HG03039 (cell line): ENCODE results near the gene ZBTB37.
"Not testable (repeated sequence)": the region's sequence is repeated elsewhere in the genome, so short reads cannot be mapped to it uniquely, and the experiment has no call there.

Experiments used
- ATAC-seq: cut with Tn5 transposase; IDR thresholded peaks from one replicate; pipeline ENCODE4 v1.9.1; 2021; ENCODE audit warnings: mild to moderate bottlenecking, moderate library complexity; ENCODE audit not compliant: unreplicated experiment

The ZBTB37 gene

GRCh38 chr1:173868266-173869020, at the start of gene ZBTB37:
Gene ZBTB37 (plus strand): TSS chr1:173868380. CDS start chr1:173870226, 1,846 bp downstream.
- peak; percentile 47 for ATAC-seq

GRCh38 chr1:173818459-173818858, 49.7 kb upstream of the ZBTB37 start:
- ATAC-seq, result no peak

DNA sequence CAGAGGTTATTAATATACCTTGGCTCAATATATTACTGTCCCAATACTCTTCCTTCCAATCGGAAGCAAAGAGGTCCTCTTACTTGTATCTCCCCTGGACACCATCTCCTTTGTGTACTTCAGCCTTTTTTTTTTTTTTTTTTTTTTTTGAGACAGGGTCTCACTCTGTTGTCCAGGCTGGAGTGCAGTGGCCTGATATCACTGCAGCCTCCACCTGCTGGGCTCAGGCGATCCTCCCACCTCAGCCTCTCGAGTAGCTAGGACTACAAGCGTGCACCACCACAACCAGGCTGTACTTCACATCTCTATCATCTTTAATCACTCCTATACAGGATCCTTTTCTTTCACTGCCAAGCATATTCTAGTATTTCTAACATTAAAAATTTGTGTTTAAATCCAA, 46.5 kb upstream of the ZBTB37 start:
- ATAC-seq, result no peak

- peak; percentile 27 for ATAC-seq
Measured at GRCh38 chr1:173823781-173824314, 44.3 kb upstream of the ZBTB37 start.

- peak; percentile 78 for ATAC-seq
Measured at GRCh38 chr1:173824315-173825081, 43.7 kb upstream of the ZBTB37 start, which contains the start of the genes CENPL and DARS2. Gene CENPL (minus strand): TSS chr1:173824883. CDS start chr1:173811299, 13,584 bp downstream. Gene DARS2 (plus strand): TSS chr1:173824673. CDS start chr1:173825230, 557 bp downstream.

DNA sequence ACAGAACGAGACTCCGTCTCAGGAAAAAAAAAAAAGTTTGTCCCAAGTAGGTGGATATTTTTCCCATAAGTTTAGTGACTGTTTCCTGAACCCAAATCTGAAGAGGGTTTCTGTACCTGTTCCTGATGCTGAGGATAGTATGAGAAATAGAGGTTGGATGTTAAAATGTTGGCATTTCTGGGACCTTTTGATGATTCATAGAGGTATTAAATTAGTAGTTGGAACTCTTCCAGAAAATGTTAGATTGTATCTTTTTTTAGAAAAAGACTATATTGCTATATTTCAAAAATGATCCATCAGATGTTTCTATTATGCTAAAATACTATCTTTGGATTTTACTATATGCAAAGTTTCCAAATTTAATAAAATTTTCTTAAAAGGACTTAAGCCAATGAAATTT, 40.6 kb upstream of the ZBTB37 start:
- no peak for ATAC-seq

GRCh38 chr1:173832748-173833147, 35.4 kb upstream of the ZBTB37 start:
- ATAC-seq, result no peak

DNA sequence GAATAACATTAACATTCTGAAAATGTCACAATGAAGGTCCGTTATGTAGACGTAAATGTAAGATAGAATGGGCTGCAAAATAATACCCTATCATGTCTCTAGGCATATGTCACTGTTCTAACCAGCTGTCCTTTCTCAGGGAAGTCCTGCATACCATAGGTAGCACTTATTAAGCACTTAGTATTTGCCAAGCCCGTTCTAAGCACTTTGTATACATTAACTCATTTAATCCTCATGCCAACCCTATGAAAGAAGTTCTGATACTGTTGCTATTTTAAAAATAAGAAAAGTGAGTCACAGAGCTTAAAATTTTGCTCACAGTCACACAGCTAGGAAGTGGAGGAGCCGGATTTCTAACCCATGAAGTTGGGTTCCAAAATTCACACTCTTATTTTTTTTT, 16.1 kb upstream of the ZBTB37 start:
- ATAC-seq, result no peak

DNA sequence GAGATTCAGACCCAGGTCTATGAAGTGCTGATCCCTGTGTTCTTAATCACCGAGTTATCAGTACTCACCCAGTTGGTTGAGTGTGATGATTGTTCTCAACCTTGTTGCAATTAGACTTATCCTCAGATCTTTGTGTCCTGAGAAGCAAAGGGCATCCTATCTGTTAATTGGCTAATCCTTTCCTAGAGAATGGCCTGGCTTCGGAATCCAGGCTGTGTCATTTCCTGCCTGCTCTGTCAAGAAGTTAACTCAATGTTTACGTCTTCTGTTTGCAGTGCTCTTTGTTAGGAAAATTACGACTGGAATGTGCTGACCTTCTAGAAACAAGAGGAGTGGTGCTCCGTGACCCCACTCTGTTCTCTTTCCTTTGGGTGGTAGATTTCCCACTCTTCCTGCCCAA, 15.1 kb upstream of the ZBTB37 start:
- ATAC-seq, result no peak

GRCh38 chr1:173856014-173856413, 12.2 kb upstream of the ZBTB37 start:
- no peak for ATAC-seq

- ATAC-seq, result no peak
Measured at GRCh38 chr1:173856903-173857302, 11.3 kb upstream of the ZBTB37 start.

- no peak for ATAC-seq
Measured at GRCh38 chr1:173857363-173857917, 10.7 kb upstream of the ZBTB37 start.

GRCh38 chr1:173859547-173859946, 8.6 kb upstream of the ZBTB37 start:
- ATAC-seq, result not testable (repeated sequence)

GRCh38 chr1:173860065-173860464, 8.1 kb upstream of the ZBTB37 start:
- ATAC-seq, result no peak

GRCh38 chr1:173861731-173862145, 6.4 kb upstream of the ZBTB37 start:
- ATAC-seq, result no peak

GRCh38 chr1:173862146-173862768, 5.9 kb upstream of the ZBTB37 start:
- ATAC-seq, result not testable (repeated sequence)

DNA sequence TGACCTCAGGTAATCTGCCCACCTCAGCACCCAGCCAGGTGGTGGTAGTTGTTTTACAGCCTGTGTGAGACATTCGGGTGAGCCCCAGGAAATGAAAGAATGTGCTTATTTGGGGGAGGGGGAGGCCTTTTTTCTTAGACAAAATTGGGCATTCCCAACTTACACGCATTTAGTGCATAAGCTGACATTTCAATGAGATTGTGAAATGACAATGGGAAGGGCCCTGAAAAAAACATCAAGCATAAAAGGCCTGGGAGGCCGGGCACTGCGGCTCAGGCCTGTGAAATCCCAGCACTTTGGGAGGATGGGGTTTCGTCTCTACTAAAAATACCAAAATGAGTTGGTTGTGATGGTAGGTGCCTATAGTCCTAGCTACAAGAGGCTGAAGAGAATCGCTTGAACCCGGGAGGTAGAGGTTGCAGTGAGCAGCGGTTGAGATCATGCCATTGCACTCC, 5.4 kb upstream of the ZBTB37 start:
- ATAC-seq, result no peak

DNA sequence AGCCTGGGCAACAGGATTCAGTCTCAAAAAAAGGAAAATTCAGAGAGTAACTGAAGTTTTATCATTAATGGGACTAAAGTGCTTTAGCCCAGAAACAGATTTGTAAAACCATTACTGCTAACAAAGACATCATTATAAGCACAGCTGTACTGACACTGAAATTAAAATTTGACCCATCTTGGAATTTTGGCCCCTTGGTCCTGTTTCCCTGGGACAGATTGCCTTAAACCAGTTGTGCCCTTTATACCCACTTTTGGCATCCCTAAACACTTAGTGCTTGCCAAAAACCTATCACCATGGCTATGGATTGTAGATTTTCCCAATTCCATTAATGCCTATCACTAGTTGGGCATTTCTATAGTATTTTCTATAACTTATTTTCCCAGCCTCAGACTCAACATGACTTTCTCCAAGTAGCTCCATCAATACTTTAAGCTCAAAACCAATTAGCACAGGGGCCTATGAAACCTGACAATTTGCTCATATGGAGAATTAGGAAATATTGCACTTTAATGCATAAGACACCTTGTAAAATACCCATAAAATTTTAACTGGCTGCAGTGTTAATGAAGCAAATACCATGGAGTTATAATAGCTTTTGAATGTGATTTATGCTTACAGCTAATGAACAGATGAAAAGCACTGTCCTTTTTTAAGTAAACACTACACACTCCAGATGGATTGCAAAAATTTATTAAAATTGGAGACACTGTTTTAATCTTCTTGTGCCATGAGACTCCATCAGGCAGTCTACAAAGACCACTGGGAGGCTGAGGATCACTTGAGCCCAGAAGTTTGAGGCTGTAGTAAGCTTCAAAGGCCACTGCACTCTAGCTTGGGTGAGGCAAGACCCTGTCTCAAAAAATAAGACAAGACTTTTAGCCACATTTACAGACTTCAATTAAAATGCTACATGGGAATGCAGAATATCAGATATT, 4.7 kb upstream of the ZBTB37 start:
- no peak for ATAC-seq

DNA sequence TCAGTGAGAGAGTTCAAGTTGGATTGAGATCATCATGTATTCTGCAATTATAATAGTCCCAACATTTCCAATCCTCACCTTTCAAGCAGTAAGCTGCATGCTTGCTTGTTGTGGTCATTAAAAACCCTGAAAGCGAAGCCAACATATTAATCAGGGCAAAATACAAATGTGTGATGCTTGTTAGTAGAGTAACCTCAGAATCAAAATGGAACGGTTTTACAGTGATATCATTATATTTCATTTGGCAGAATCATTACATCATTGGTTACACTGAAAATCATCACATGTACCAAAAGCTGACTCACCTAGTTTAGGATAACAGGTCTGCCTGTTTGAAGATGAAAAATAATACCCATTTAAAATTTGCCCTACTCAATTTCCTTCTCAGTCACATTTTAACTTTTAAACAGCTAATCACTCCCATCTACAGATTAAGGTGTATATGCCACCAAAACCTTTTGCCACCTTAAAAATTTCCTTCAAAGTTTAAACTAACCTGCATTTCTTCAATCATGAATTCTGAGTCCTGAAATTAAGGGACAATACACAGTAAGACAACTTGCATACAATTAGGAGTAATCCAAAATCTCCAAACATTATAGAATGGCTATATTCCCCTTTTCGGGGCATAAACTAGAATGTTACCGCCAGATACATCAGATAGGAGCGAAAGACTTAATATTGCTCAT, 3.9 kb upstream of the ZBTB37 start:
- no peak for ATAC-seq
